Mesenchymal stem cell (in vitro differentiated cells and primary cell): Measurements from ENCODE around the gene ZNF18.

Experiments
- DNase-seq: peaks from one replicate; pipeline ENCODE4 v3.0.0-alpha.2; 2013
- H2AFZ ChIP-seq: one replicate; pipeline ENCODE4 v1.6.1; 2013; ENCODE audit warnings: low read depth, mild to moderate bottlenecking, control low read depth, inconsistent platforms, low read length, moderate library complexity
- H2AK5ac ChIP-seq: 2 replicates; pipeline ENCODE4 v1.6.1; 2013; ENCODE audit warnings: low read length, moderate library complexity, mild to moderate bottlenecking, inconsistent platforms; ENCODE audit not compliant: severe bottlenecking
- H2BK120ac ChIP-seq: one replicate; pipeline ENCODE4 v1.6.1; 2013; ENCODE audit warnings: low read depth, mild to moderate bottlenecking, inconsistent platforms, low read length, moderate library complexity
- H2BK12ac ChIP-seq, 2 experiments: one replicate each; pipeline ENCODE4 v1.6.1; 2013; ENCODE audit warnings: inconsistent platforms in 2 of 2, low read length in 2 of 2, mild to moderate bottlenecking in 2 of 2, moderate library complexity in 2 of 2, control low read depth in 1 of 2
- H2BK15ac ChIP-seq: one replicate; pipeline ENCODE4 v1.6.1; 2013; ENCODE audit warnings: mild to moderate bottlenecking, low read depth, inconsistent platforms; ENCODE audit not compliant: poor library complexity, severe bottlenecking
- H2BK5ac ChIP-seq: 2 replicates; pipeline ENCODE4 v1.6.1; 2013; ENCODE audit warnings: low read depth, mild to moderate bottlenecking, low read length, control low read depth, inconsistent platforms; ENCODE audit not compliant: poor library complexity, severe bottlenecking
- H3K14ac ChIP-seq, 2 experiments: one replicate each; pipeline ENCODE4 v1.6.1; 2013; ENCODE audit warnings: inconsistent platforms in 2 of 2, low read length in 2 of 2, control low read depth in 1 of 2, mild to moderate bottlenecking in 1 of 2, moderate library complexity in 1 of 2
- H3K18ac ChIP-seq, 2 experiments: one replicate each; pipeline ENCODE4 v1.6.1; 2013; ENCODE audit warnings: inconsistent platforms in 2 of 2, low read length in 2 of 2, control low read depth in 1 of 2, low read depth in 1 of 2, mild to moderate bottlenecking in 1 of 2
- H3K23ac ChIP-seq, 2 experiments: one replicate each; pipeline ENCODE4 v1.6.1; 2013; ENCODE audit warnings: inconsistent platforms in 2 of 2, low read length in 2 of 2, mild to moderate bottlenecking in 2 of 2, moderate library complexity in 2 of 2, control low read depth in 1 of 2
- H3K27ac ChIP-seq: 2 replicates; pipeline ENCODE4 v1.5.1; 2013; ENCODE audit warnings: mild to moderate bottlenecking, moderate library complexity, low read length, control low read depth, inconsistent platforms; ENCODE audit not compliant: poor library complexity, severe bottlenecking
- H3K27me3 ChIP-seq, 2 experiments: 2 replicates each; pipeline versions ENCODE4 v1.6.1 to v1.7.0; 2013; ENCODE audit warnings: low read length in 2 of 2, mild to moderate bottlenecking in 2 of 2, moderate library complexity in 2 of 2, control low read depth in 1 of 2, inconsistent platforms in 1 of 2; ENCODE audit not compliant: control insufficient read depth in 1 of 2, insufficient read depth in 1 of 2
- H3K36me3 ChIP-seq, 2 experiments: 2 replicates each; pipeline versions ENCODE4 v1.6.1 to v1.7.0; 2013; ENCODE audit warnings: low read length in 2 of 2, control low read depth in 1 of 2, inconsistent platforms in 1 of 2, low read depth in 1 of 2, mild to moderate bottlenecking in 1 of 2; ENCODE audit not compliant: insufficient read depth in 2 of 2, control insufficient read depth in 1 of 2
- H3K4ac ChIP-seq, 2 experiments: one replicate each; pipeline ENCODE4 v1.6.1; 2013; ENCODE audit warnings: inconsistent platforms in 2 of 2, low read length in 2 of 2, mild to moderate bottlenecking in 2 of 2, moderate library complexity in 2 of 2, control low read depth in 1 of 2, low read depth in 1 of 2
- H3K4me1 ChIP-seq: 2 replicates; pipeline ENCODE4 v1.6.1; 2013; ENCODE audit warnings: low read depth, low read length, control low read depth; ENCODE audit not compliant: control insufficient read depth, insufficient read depth
- H3K4me2 ChIP-seq: 2 replicates; pipeline ENCODE4 v1.6.1; 2013; ENCODE audit warnings: low read length, mild to moderate bottlenecking, inconsistent platforms; ENCODE audit not compliant: poor library complexity, severe bottlenecking
- H3K4me3 ChIP-seq, 2 experiments: 2 replicates each; pipeline versions ENCODE4 v1.5.1 to v1.7.0; 2013; ENCODE audit warnings: low read length in 2 of 2, mild to moderate bottlenecking in 2 of 2, control low read depth in 1 of 2, low read depth in 1 of 2; ENCODE audit not compliant: insufficient read depth in 1 of 2
- H3K79me1 ChIP-seq: replicated peaks from 2 replicates; pipeline ENCODE4 v1.6.1; 2013; ENCODE audit warnings: mild to moderate bottlenecking, control low read depth, low read length, inconsistent platforms; ENCODE audit not compliant: poor library complexity, severe bottlenecking
- H3K9ac ChIP-seq: 2 replicates; pipeline ENCODE4 v1.7.0; 2013; ENCODE audit warnings: mild to moderate bottlenecking, low read length, moderate library complexity
- H3K9me3 ChIP-seq: 2 replicates; pipeline ENCODE4 v1.7.0; 2013; ENCODE audit warnings: mild to moderate bottlenecking, low read length; ENCODE audit not compliant: control insufficient read depth
- H4K8ac ChIP-seq: one replicate; pipeline ENCODE4 v1.6.1; 2013; ENCODE audit warnings: inconsistent platforms, mild to moderate bottlenecking, low read length, moderate library complexity
- H4K91ac ChIP-seq: one replicate; pipeline ENCODE4 v1.6.1; 2013; ENCODE audit warnings: mild to moderate bottlenecking, low read length, inconsistent platforms
- WGBS: methylation state at CpG from one replicate; pipeline ENCODE4 v1.1.7; 2013; ENCODE audit warnings: mixed read lengths; 5-methylcytosine and 5-hydroxymethylcytosine counted together

The ZNF18 gene

GRCh38 chr17:11997972-11998233 lies 628 bp upstream of the ZNF18 start:
- no peak overlapping the region for H2BK5ac ChIP-seq
- no peak overlapping the region for H2BK120ac ChIP-seq
- peaks cover 0 to 1% of the 10 kb centered on the region in 2 experiments for H3K36me3 ChIP-seq
- peak overlapping the region in 1 of 2 experiments; percentile 23 for H3K14ac ChIP-seq
- peak overlapping the region; percentile 38 for H2AK5ac ChIP-seq
- peak overlapping the region in 1 of 2 experiments; percentile 43 for H2BK12ac ChIP-seq
- peak overlapping the region; percentile 95 for H3K9ac ChIP-seq
- H3K27me3 ChIP-seq, result no peaks in the 10 kb centered on the region
- H3K4me2 ChIP-seq, result peak overlapping the region; percentile 61
- H3K9me3 ChIP-seq, result no peaks in the 10 kb centered on the region
- peak overlapping the region; percentile 20 to 81 for H3K4ac ChIP-seq
- peak overlapping the region; percentile 60 to 81 for H3K18ac ChIP-seq
- H3K4me3 ChIP-seq, result peak overlapping the region; percentile 95 to 97
- peak overlapping the region in 1 of 2 experiments; percentile 23 for H3K23ac ChIP-seq
- peak overlapping the region; percentile 70 for H4K91ac ChIP-seq
- peak overlapping the region; percentile 64 for H3K27ac ChIP-seq
- H2AFZ ChIP-seq, result peak overlapping the region; percentile 94
- no peak for DNase-seq
- H3K4me1 ChIP-seq, result peaks cover 1% of the 10 kb centered on the region
- 89% methylated on average over 4 of the region's 4 CpGs for WGBS
- H4K8ac ChIP-seq, result peak overlapping the region; percentile 92
- H2BK15ac ChIP-seq, result no peak overlapping the region
- peaks cover 5% of the 10 kb centered on the region for H3K79me1 ChIP-seq

DNA sequence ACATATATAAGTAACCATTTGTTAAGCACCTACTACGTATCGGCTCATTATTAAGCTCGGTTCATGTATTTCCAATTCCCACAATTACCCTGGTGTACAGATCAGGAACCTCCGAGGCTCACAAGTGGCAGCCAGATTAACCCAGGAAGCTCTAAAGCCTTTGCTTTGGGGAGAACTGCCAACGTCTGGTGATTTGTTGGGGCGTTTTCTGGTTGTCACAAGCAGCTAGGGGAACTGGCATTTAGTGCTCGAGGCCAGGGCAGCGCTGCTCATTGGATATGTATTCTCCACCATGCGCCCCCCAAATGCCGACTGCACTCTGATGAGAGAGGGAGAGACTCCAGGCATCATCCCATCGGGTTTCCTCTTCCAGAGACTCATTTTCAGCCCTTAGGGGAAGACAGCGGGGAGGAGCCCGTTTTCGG lies 541 bp downstream of the ZNF18 start:
- Histone ChIP-seq H2AFZ (peak overlapping the region; percentile 65), H3K27me3 (no peaks in the 10 kb centered on the region), H2BK12ac (no peak overlapping the region), H2BK15ac (peak overlapping the region; percentile 95), H2BK120ac (peak overlapping the region; percentile 84), H3K14ac (peak overlapping the region in 1 of 2 experiments; percentile 96), H3K9ac (peak overlapping the region; percentile 95), H3K9me3 (no peaks in the 10 kb centered on the region), H4K8ac (peak overlapping the region; percentile 90), H3K4me1 (peaks cover 1% of the 10 kb centered on the region), H3K36me3 (peaks cover 10 to 13% of the 10 kb centered on the region in 2 experiments), H3K4me2 (peak overlapping the region; percentile 76), H2BK5ac (no peak overlapping the region), H3K27ac (peak overlapping the region; percentile 72), H2AK5ac (no peak overlapping the region), H3K23ac (no peak overlapping the region), H4K91ac (peak overlapping the region; percentile 93), H3K4me3 (peak overlapping the region; percentile 95 to 97), H3K18ac (peak overlapping the region; percentile 79 to 87), H3K4ac (peak overlapping the region in 1 of 2 experiments; percentile 42), H3K79me1 (peaks cover 13% of the 10 kb centered on the region)
- WGBS, result 2% methylated on average over 14 of the region's 14 CpGs
- peak; percentile 65 for DNase-seq

DNA sequence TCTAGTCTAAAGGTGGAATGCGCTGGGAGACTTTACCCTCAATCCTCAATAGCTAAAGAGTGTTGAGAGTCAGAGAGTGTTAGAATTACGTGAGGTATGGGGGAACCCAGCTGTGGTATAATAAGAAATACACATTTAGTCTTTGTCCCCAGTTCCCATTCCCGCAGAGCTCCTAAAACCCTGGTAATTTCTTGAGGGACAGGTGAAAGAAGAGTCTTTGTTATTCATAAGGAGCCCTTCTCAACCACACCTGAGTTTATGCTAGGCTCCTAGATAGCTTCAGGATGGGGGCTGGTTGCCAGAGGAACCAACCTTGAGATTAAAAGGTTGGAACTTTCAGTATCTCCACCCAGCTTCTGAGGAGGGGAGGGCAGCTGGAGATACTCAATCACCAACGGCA lies 5.8 kb downstream of the ZNF18 start:
- Histone ChIP-seq H3K4me2 (no peak overlapping the region), H3K4me1 (no peaks in the 10 kb centered on the region), H3K9me3 (no peaks in the 10 kb centered on the region), H2AK5ac (no peak overlapping the region), H2BK12ac (no peak overlapping the region), H2AFZ (no peak overlapping the region), H3K4me3 (no peak overlapping the region), H3K9ac (no peak overlapping the region), H3K79me1 (peaks cover 27% of the 10 kb centered on the region), H4K8ac (no peak overlapping the region), H3K27ac (no peak overlapping the region), H2BK15ac (no peak overlapping the region), H2BK5ac (no peak overlapping the region), H3K27me3 (no peaks in the 10 kb centered on the region), H3K36me3 (peaks cover 18 to 50% of the 10 kb centered on the region in 2 experiments), H3K23ac (no peak overlapping the region), H2BK120ac (no peak overlapping the region), H4K91ac (no peak overlapping the region), H3K14ac (no peak overlapping the region), H3K18ac (no peak overlapping the region), H3K4ac (no peak overlapping the region)
- no peak for DNase-seq
- WGBS, result 50% methylated on average over 2 of the region's 4 CpGs

GRCh38 chr17:11990363-11990983 lies 6.8 kb downstream of the ZNF18 start:
- Histone ChIP-seq H2AK5ac (no peak overlapping the region), H3K4ac (no peak overlapping the region), H3K23ac (no peak overlapping the region), H3K18ac (no peak overlapping the region), H3K4me1 (no peaks in the 10 kb centered on the region), H2AFZ (no peak overlapping the region), H3K14ac (no peak overlapping the region), H2BK5ac (no peak overlapping the region), H3K79me1 (peaks cover 35% of the 10 kb centered on the region), H3K9ac (no peak overlapping the region), H3K36me3 (peaks cover 18 to 53% of the 10 kb centered on the region in 2 experiments), H3K4me2 (no peak overlapping the region), H4K91ac (no peak overlapping the region), H3K4me3 (no peak overlapping the region), H2BK15ac (no peak overlapping the region), H2BK12ac (no peak overlapping the region), H4K8ac (no peak overlapping the region), H2BK120ac (no peak overlapping the region), H3K27me3 (no peaks in the 10 kb centered on the region), H3K9me3 (no peaks in the 10 kb centered on the region), H3K27ac (no peak overlapping the region)
- no peak for DNase-seq
- 99% methylated on average over 7 of the region's 7 CpGs for WGBS
